BLaER1 treated with 17β-estradiol and CSF1 and Interleukin-3, amounts not matched to agents 10 nM and 100 nM (cell line): Measurements from ENCODE around the gene DISP1.
A peak's percentile ranks its signal among the peaks of the same experiment; 100 is the strongest.

Experiments used
- H3K27ac ChIP-seq, 11 experiments: shearing (Covaris generic); formaldehyde crosslinking; 2 replicates each; pipeline ENCODE4 v1.8.1; 2022
- H3K27me3 ChIP-seq, 11 experiments: shearing (Covaris generic); formaldehyde crosslinking; 2 replicates each; pipeline ENCODE4 v1.8.1; 2022
- H3K36me3 ChIP-seq, 11 experiments: shearing (Covaris generic); formaldehyde crosslinking; 2 replicates each; pipeline ENCODE4 v1.8.1; 2022
- H3K4me1 ChIP-seq, 10 experiments: shearing (Covaris generic); formaldehyde crosslinking; 2 replicates each; pipeline ENCODE4 v1.8.1; 2022
- H3K4me2 ChIP-seq, 11 experiments: shearing (Covaris generic); formaldehyde crosslinking; 2 replicates each; pipeline ENCODE4 v1.8.1; 2022
- H3K4me3 ChIP-seq, 10 experiments: shearing (Covaris generic); formaldehyde crosslinking; 2 replicates each; pipeline ENCODE4 v1.8.1; 2022
- H3K9ac ChIP-seq, 11 experiments: shearing (Covaris generic); formaldehyde crosslinking; 2 replicates each; pipeline ENCODE4 v1.8.1; 2022
- H3K9me3 ChIP-seq, 11 experiments: shearing (Covaris generic); formaldehyde crosslinking; replicated peaks in 1 of 11; 2 replicates each; pipeline ENCODE4 v1.8.1; 2022
- H4K20me1 ChIP-seq, 11 experiments: shearing (Covaris generic); formaldehyde crosslinking; 2 replicates each; pipeline ENCODE4 v1.8.1; 2022
- Cebpa-rat ChIP-seq, 11 experiments: shearing (Covaris generic); IDR thresholded peaks; 2 replicates each; pipeline ENCODE4 v1.8.1; 2022

Gene DISP1

DNA sequence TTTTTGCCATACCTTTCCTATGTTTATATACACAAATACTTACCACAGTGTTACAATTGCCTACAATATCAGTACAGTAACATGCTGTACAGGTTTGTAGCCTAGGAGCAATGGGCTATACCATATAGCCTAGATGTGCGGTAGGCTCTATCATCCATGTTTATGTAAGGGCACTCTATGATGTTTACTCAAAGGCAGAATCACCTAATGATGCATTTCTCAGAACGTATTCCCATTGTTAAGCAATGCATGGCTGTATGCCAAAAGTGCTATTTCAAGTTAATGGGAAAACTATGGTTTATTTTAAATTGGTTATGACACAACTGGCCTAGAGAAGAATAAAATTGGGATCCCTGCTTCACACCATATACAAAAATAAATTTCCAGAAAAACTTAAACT, 36.9 kb upstream of the DISP1 start:
- no peak for TF ChIP-seq Cebpa-rat (IDR thresholded peaks at IDR 0.05)
- no peaks in the 10 kb centered on the region for H4K20me1 ChIP-seq
- peaks cover 0 to 5% (median 0%) of the 10 kb centered on the region in 11 experiments; a peak in 1 of 22 replicates for H3K36me3 ChIP-seq
- H3K4me1 ChIP-seq: peaks cover 13 to 40% (median 24%) of the 10 kb centered on the region in 10 experiments
- peaks cover 16 to 36% (median 24%) of the 10 kb centered on the region in 11 experiments for H3K9me3 ChIP-seq
- H3K9ac ChIP-seq: no peak overlapping the region
- H3K27me3 ChIP-seq: no peaks in the 10 kb centered on the region
- H3K4me3 ChIP-seq: no peak overlapping the region
- no peak overlapping the region; a peak in 1 of 22 replicates for H3K4me2 ChIP-seq
- no peak overlapping the region for H3K27ac ChIP-seq

DNA sequence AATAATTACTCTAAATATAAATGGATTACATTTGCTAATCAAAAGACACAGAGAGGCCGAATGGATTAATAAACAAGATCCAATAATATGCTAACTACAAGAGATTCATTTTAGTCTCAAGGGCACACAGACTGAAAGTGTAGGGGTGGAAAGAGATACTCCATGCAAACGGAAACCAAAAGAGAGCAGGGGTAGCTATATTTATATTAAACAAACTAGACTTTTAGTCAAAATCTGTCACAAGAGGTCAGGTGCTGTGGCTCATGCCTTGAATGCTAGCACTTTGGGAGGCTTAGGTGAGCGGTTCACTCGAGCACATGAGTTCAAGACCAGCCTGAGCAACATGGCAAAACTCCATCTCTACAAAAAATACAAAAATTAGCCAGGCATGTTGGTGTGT, 33.6 kb upstream of the DISP1 start:
- H3K27ac ChIP-seq: no peak overlapping the region
- H3K27me3 ChIP-seq: no peaks in the 10 kb centered on the region
- no peak overlapping the region for H3K9ac ChIP-seq
- H3K36me3 ChIP-seq: 0 out of 22 replicates have a peak, but pooled peaks cover 0 to 4% (median 0%) of the 10 kb centered on the region in 11 experiments
- peaks cover 16 to 30% (median 21%) of the 10 kb centered on the region in 11 experiments for H3K9me3 ChIP-seq
- no peak overlapping the region for H3K4me3 ChIP-seq
- H3K4me1 ChIP-seq: peaks cover 0 to 46% (median 16%) of the 10 kb centered on the region in 10 experiments; a peak in 16 of 20 replicates
- H3K4me2 ChIP-seq: no peak overlapping the region
- TF ChIP-seq Cebpa-rat (IDR thresholded peaks at IDR 0.05): no peak
- no peaks in the 10 kb centered on the region for H4K20me1 ChIP-seq

- peaks cover 0 to 51% (median 17%) of the 10 kb centered on the region in 10 experiments; a peak in 16 of 20 replicates for H3K4me1 ChIP-seq
- peaks cover 16 to 30% (median 21%) of the 10 kb centered on the region in 11 experiments for H3K9me3 ChIP-seq
- no peak overlapping the region for H3K27ac ChIP-seq
- no peak overlapping the region for H3K4me3 ChIP-seq
- H3K36me3 ChIP-seq: 0 out of 22 replicates have a peak, but pooled peaks cover 0 to 4% (median 0%) of the 10 kb centered on the region in 11 experiments
- TF ChIP-seq Cebpa-rat (IDR thresholded peaks at IDR 0.05): no peak
- peak overlapping the region in 2 of 11 experiments; percentile 85 to 87; a peak in 1 of 22 replicates for H3K4me2 ChIP-seq
- no peaks in the 10 kb centered on the region for H4K20me1 ChIP-seq
- H3K9ac ChIP-seq: no peak overlapping the region
- H3K27me3 ChIP-seq: no peaks in the 10 kb centered on the region
Measured at GRCh38 chr1:222783051-222783450, 31.8 kb upstream of the DISP1 start.

- H3K36me3 ChIP-seq: 0 out of 22 replicates have a peak, but pooled peaks cover 0 to 4% (median 0%) of the 10 kb centered on the region in 11 experiments
- no peaks in the 10 kb centered on the region for H3K27me3 ChIP-seq
- peaks cover 0 to 62% (median 25%) of the 10 kb centered on the region in 10 experiments; a peak in 18 of 20 replicates for H3K4me1 ChIP-seq
- no peak for TF ChIP-seq Cebpa-rat (IDR thresholded peaks at IDR 0.05)
- H3K9ac ChIP-seq: peak overlapping the region in 1 of 11 experiments; percentile 51; a peak in 1 of 22 replicates
- peaks cover 25 to 39% (median 32%) of the 10 kb centered on the region in 11 experiments for H3K9me3 ChIP-seq
- peak overlapping the region in 5 of 11 experiments; percentile 14 to 87 (median 49); a peak in 11 of 22 replicates for H3K4me2 ChIP-seq
- H3K27ac ChIP-seq: peak overlapping the region in 2 of 11 experiments; percentile 54 to 64; a peak in 2 of 22 replicates
- no peaks in the 10 kb centered on the region for H4K20me1 ChIP-seq
- no peak overlapping the region for H3K4me3 ChIP-seq
Measured at GRCh38 chr1:222784371-222784770, 30.5 kb upstream of the DISP1 start.

DNA sequence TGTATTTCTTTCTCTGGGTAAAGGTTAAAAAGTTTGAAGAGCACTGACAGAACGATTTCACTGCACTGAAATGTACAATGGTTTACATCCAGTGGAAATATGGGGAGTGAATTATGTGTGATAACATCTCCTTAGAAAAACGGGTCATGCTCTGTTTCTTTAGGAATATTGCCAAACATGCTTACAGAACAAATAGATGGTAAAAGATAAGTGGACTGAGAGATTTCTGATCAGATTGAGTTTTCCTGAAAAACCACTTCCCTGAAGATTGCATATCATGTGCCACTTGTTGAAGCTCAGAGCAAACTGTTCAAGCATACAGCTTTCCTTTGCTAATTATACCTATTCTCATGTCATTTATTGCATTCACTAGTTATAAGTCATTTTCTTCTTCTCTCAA, 29.9 kb upstream of the DISP1 start:
- Histone ChIP-seq H3K9ac (peak overlapping the region in 2 of 11 experiments; percentile 9 to 51; a peak in 2 of 22 replicates), H3K27me3 (no peaks in the 10 kb centered on the region), H3K27ac (peak overlapping the region in 2 of 11 experiments; percentile 54 to 64; a peak in 2 of 22 replicates), H4K20me1 (no peaks in the 10 kb centered on the region), H3K4me3 (no peak overlapping the region), H3K4me1 (peaks cover 0 to 67% (median 25%) of the 10 kb centered on the region in 10 experiments; a peak in 18 of 20 replicates), H3K9me3 (peaks cover 30 to 45% (median 34%) of the 10 kb centered on the region in 11 experiments), H3K36me3 (0 out of 22 replicates have a peak, but pooled peaks cover 0 to 4% (median 0%) of the 10 kb centered on the region in 11 experiments), H3K4me2 (peak overlapping the region; percentile 4 to 87 (median 28); a peak in 18 of 22 replicates)
- TF ChIP-seq Cebpa-rat (IDR thresholded peaks at IDR 0.05): no peak

DNA sequence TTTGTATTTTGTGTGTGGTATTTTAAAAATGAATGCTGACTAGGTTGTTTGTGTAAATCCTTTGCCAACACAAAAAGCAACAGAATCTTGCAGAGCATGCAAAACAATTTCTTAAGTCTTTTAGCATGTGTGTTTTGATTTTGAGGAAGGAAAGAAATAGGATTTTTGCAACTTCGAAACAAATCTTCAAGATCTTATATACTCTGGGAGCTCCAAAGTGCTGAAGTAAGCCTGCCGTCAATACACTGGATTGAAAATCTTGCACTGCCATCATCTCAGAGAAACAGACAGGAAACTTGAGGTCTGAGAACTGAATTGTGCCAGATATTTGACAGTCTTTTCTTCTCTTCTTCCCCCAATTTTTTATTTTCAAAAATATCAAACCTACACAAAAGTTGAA, 29.3 kb upstream of the DISP1 start:
- Histone ChIP-seq H3K4me1 (peaks cover 0 to 69% (median 25%) of the 10 kb centered on the region in 10 experiments; a peak in 18 of 20 replicates), H3K27ac (peak overlapping the region in 2 of 11 experiments; percentile 54 to 66; a peak in 2 of 22 replicates), H3K4me2 (peak overlapping the region in 10 of 11 experiments; percentile 4 to 87 (median 34); a peak in 14 of 22 replicates), H4K20me1 (no peaks in the 10 kb centered on the region), H3K9ac (peak overlapping the region in 1 of 11 experiments; percentile 60; a peak in 1 of 22 replicates), H3K36me3 (0 out of 22 replicates have a peak, but pooled peaks cover 0 to 4% (median 0%) of the 10 kb centered on the region in 11 experiments), H3K27me3 (no peaks in the 10 kb centered on the region), H3K9me3 (peaks cover 33 to 46% (median 36%) of the 10 kb centered on the region in 11 experiments), H3K4me3 (no peak overlapping the region)
- TF ChIP-seq Cebpa-rat (IDR thresholded peaks at IDR 0.05): no peak

GRCh38 chr1:222786121-222786520, 28.7 kb upstream of the DISP1 start:
- Histone ChIP-seq H3K4me3 (no peak overlapping the region), H3K27ac (peak overlapping the region in 2 of 11 experiments; percentile 54 to 66; a peak in 2 of 22 replicates), H3K9me3 (peaks cover 31 to 44% (median 35%) of the 10 kb centered on the region in 11 experiments), H3K9ac (peak overlapping the region in 1 of 11 experiments; percentile 60; a peak in 1 of 22 replicates), H4K20me1 (no peaks in the 10 kb centered on the region), H3K4me2 (peak overlapping the region in 3 of 11 experiments; percentile 41 to 87 (median 85); a peak in 6 of 22 replicates), H3K4me1 (peaks cover 4 to 75% (median 27%) of the 10 kb centered on the region in 10 experiments; a peak in 18 of 20 replicates), H3K27me3 (no peaks in the 10 kb centered on the region), H3K36me3 (0 out of 22 replicates have a peak, but pooled peaks cover 0 to 4% (median 0%) of the 10 kb centered on the region in 11 experiments)
- TF ChIP-seq Cebpa-rat (IDR thresholded peaks at IDR 0.05): no peak

DNA sequence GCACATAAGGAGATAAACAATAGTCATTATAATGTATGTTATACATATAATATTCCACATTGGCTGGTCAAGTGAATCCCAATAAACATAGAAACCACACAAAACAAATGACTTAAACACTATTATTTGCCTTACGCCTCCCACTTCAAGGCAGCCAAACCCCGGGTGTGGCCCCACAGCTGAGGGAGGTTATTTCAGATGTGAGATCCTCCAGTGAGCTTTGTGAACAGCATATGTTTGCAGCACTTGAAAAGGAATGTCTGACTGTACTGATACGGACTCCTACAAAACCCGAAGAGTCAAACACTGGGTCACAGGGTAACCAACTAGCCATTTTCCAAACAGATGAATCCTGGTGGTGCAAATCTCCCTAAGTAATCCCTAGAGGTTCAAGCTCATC, 27.1 kb upstream of the DISP1 start:
- Histone ChIP-seq H4K20me1 (no peaks in the 10 kb centered on the region), H3K4me3 (no peak overlapping the region), H3K36me3 (no peaks in the 10 kb centered on the region), H3K27me3 (no peaks in the 10 kb centered on the region), H3K27ac (no peak overlapping the region), H3K9ac (no peak overlapping the region), H3K4me2 (peak overlapping the region in 1 of 11 experiments; percentile 87; a peak in 1 of 22 replicates), H3K9me3 (peaks cover 20 to 33% (median 25%) of the 10 kb centered on the region in 11 experiments), H3K4me1 (peaks cover 4 to 81% (median 29%) of the 10 kb centered on the region in 10 experiments; a peak in 18 of 20 replicates)
- TF ChIP-seq Cebpa-rat (IDR thresholded peaks at IDR 0.05): no peak
